ENCODE data around the gene CLSTN3.

The CLSTN3 gene

GRCh38 chr12:7092229-7092985 lies 37.8 kb upstream of the CLSTN3 start, which contains the start of gene C1R (continued):
- TF ChIP-seq TCF7L2 (IDR thresholded peaks at IDR 0.05; ENCODE audit: borderline replicate concordance, low read depth, low read length) (no peak), ZBTB20 (tag by site-specific recombination; IDR thresholded peaks at IDR 0.05) (no peak), ZNF629 (tag by site-specific recombination; IDR thresholded peaks at IDR 0.05) (peak; percentile 59; the same call in 1 of the 2 replicates), ZNF544 (tag by site-specific recombination; IDR thresholded peaks at IDR 0.05) (no peak), ZNF133 (tag by site-specific recombination; IDR thresholded peaks at IDR 0.05) (no peak), ZNF26 (tag by site-specific recombination; IDR thresholded peaks at IDR 0.05) (no peak), ZNF121 (tag by site-specific recombination; IDR thresholded peaks at IDR 0.05) (no peak), ZSCAN4 (tag by site-specific recombination; IDR thresholded peaks at IDR 0.05) (no peak), ZNF843 (tag by site-specific recombination; IDR thresholded peaks at IDR 0.05) (no peak), ZNF488 (tag by site-specific recombination; IDR thresholded peaks at IDR 0.05) (no peak), ZNF37A (tag by site-specific recombination; IDR thresholded peaks at IDR 0.05) (no peak), SP3 (tag by site-specific recombination; IDR thresholded peaks at IDR 0.05) (no peak), ZNF654 (tag by site-specific recombination; IDR thresholded peaks at IDR 0.05; ENCODE audit: low read depth) (peak; percentile 87), ZNF366 (tag by site-specific recombination; conservative IDR thresholded peaks at IDR 0.05) (peak; percentile 42; the same call in 1 of the 2 replicates), ZBTB21 (tag by site-specific recombination; IDR thresholded peaks at IDR 0.05) (no peak), GLIS1 (tag by site-specific recombination; IDR thresholded peaks at IDR 0.05) (peak; percentile 26; the same call in 1 of the 2 replicates), FEZF1 (tag by site-specific recombination; IDR thresholded peaks at IDR 0.05) (no peak), ZNF24 (tag by site-specific recombination; IDR thresholded peaks at IDR 0.05) (no peak; the same call in 1 of the 2 replicates), ZNF311 (tag by site-specific recombination; IDR thresholded peaks at IDR 0.05; ENCODE audit: borderline replicate concordance) (no peak), ZNF560 (tag by site-specific recombination; IDR thresholded peaks at IDR 0.05; ENCODE audit: borderline replicate concordance) (no peak)
- TF ChIP-seq, protein P1, sequence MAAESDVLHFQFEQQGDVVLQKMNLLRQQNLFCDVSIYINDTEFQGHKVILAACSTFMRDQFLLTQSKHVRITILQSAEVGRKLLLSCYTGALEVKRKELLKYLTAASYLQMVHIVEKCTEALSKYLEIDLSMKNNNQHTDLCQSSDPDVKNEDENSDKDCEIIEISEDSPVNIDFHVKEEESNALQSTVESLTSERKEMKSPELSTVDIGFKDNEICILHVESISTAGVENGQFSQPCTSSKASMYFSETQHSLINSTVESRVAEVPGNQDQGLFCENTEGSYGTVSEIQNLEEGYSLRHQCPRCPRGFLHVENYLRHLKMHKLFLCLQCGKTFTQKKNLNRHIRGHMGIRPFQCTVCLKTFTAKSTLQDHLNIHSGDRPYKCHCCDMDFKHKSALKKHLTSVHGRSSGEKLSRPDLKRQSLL (tag by site-specific recombination; IDR thresholded peaks at IDR 0.05), result no peak
- TF ChIP-seq, protein P2, sequence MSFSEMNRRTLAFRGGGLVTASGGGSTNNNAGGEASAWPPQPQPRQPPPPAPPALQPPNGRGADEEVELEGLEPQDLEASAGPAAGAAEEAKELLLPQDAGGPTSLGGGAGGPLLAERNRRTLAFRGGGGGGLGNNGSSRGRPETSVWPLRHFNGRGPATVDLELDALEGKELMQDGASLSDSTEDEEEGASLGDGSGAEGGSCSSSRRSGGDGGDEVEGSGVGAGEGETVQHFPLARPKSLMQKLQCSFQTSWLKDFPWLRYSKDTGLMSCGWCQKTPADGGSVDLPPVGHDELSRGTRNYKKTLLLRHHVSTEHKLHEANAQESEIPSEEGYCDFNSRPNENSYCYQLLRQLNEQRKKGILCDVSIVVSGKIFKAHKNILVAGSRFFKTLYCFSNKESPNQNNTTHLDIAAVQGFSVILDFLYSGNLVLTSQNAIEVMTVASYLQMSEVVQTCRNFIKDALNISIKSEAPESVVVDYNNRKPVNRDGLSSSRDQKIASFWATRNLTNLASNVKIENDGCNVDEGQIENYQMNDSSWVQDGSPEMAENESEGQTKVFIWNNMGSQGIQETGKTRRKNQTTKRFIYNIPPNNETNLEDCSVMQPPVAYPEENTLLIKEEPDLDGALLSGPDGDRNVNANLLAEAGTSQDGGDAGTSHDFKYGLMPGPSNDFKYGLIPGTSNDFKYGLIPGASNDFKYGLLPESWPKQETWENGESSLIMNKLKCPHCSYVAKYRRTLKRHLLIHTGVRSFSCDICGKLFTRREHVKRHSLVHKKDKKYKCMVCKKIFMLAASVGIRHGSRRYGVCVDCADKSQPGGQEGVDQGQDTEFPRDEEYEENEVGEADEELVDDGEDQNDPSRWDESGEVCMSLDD (tag by site-specific recombination; IDR thresholded peaks at IDR 0.05), result no peak
- TF ChIP-seq, protein P3, sequence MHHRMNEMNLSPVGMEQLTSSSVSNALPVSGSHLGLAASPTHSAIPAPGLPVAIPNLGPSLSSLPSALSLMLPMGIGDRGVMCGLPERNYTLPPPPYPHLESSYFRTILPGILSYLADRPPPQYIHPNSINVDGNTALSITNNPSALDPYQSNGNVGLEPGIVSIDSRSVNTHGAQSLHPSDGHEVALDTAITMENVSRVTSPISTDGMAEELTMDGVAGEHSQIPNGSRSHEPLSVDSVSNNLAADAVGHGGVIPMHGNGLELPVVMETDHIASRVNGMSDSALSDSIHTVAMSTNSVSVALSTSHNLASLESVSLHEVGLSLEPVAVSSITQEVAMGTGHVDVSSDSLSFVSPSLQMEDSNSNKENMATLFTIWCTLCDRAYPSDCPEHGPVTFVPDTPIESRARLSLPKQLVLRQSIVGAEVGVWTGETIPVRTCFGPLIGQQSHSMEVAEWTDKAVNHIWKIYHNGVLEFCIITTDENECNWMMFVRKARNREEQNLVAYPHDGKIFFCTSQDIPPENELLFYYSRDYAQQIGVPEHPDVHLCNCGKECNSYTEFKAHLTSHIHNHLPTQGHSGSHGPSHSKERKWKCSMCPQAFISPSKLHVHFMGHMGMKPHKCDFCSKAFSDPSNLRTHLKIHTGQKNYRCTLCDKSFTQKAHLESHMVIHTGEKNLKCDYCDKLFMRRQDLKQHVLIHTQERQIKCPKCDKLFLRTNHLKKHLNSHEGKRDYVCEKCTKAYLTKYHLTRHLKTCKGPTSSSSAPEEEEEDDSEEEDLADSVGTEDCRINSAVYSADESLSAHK (tag by site-specific recombination; IDR thresholded peaks at IDR 0.05), result no peak

All from HEK293 (cell line).